Fibroblast of skin of abdomen (primary cell): ENCODE results near the gene ASPSCR1.

Experiments used
- DNase-seq: peaks from one replicate; pipeline ENCODE4 v3.0.0-alpha.2; 2013

The ASPSCR1 gene

GRCh38 chr17:81999976-82000802, 22.8 kb downstream of the ASPSCR1 start:
- no peak for DNase-seq

- no peak for DNase-seq
These were observed 23.6 kb downstream of the ASPSCR1 start for GRCh38 chr17:82000803-82001570.

- no peak for DNase-seq
These were observed 24.2 kb downstream of the ASPSCR1 start for GRCh38 chr17:82001571-82002056.

GRCh38 chr17:82003411-82004381, 26.3 kb downstream of the ASPSCR1 start:
- peak; percentile 97 for DNase-seq

- DNase-seq: no peak
These were observed 27.4 kb downstream of the ASPSCR1 start for GRCh38 chr17:82004517-82005455.

- no peak for DNase-seq
These were observed 28.4 kb downstream of the ASPSCR1 start for GRCh38 chr17:82005701-82006348.

- peak; percentile 68 for DNase-seq
These were observed 29.2 kb downstream of the ASPSCR1 start for GRCh38 chr17:82006468-82007227.

- DNase-seq: no peak
These were observed 29.7 kb downstream of the ASPSCR1 start for GRCh38 chr17:82007228-82007494.

- DNase-seq: no peak
These were observed 30.2 kb downstream of the ASPSCR1 start for GRCh38 chr17:82007495-82008257.

GRCh38 chr17:82008258-82008940, 31.0 kb downstream of the ASPSCR1 start:
- DNase-seq: no peak

- no peak for DNase-seq
These were observed 31.5 kb downstream of the ASPSCR1 start for GRCh38 chr17:82008941-82009405.

- no peak for DNase-seq
These were observed 32.0 kb downstream of the ASPSCR1 start for GRCh38 chr17:82009413-82009812.

- no peak for DNase-seq
These were observed 33.4 kb downstream of the ASPSCR1 start for GRCh38 chr17:82010575-82011525.

- DNase-seq: no peak
These were observed 34.3 kb downstream of the ASPSCR1 start for GRCh38 chr17:82011617-82012187.

- no peak for DNase-seq
These were observed 34.8 kb downstream of the ASPSCR1 start for GRCh38 chr17:82012261-82012639.

GRCh38 chr17:82012640-82013295, 35.3 kb downstream of the ASPSCR1 start:
- no peak for DNase-seq

GRCh38 chr17:82013341-82013740, 35.9 kb downstream of the ASPSCR1 start:
- no peak for DNase-seq
